ENCODE data around the gene ZHX3. TPM values are rescaled to one million over a fixed set of nuclear protein-coding genes. Genes with fewer than 3 reads are reported as not detected.

Gene ZHX3
- total RNA-seq, 1 experiment from 2014 or later: 9.6 TPM

- no peak for TF ChIP-seq ZNF532 (CRISPR knock-in tag; IDR thresholded peaks at IDR 0.05; ENCODE audit: borderline replicate concordance)
- TF ChIP-seq TEAD4 (CRISPR knock-in tag; IDR thresholded peaks at IDR 0.05): 0 out of 2 replicates have a peak, but pooled peaks have one; percentile 45
- TF ChIP-seq IRF2 (CRISPR knock-in tag; IDR thresholded peaks at IDR 0.05; ENCODE audit: borderline replicate concordance, low read depth): no peak
- peak; percentile 95 for TF ChIP-seq FOXP1 (CRISPR knock-in tag; IDR thresholded peaks at IDR 0.05; ENCODE audit: borderline replicate concordance)
- no peak for TF ChIP-seq NR1H2 (CRISPR knock-in tag; IDR thresholded peaks at IDR 0.05)
- no peak for TF ChIP-seq ELF4 (CRISPR knock-in tag; IDR thresholded peaks at IDR 0.05; ENCODE audit: low read depth)
- TF ChIP-seq ZMAT4 (CRISPR knock-in tag; IDR thresholded peaks at IDR 0.05): no peak
- peak; percentile 93 for TF ChIP-seq FOXP4 (CRISPR knock-in tag; IDR thresholded peaks at IDR 0.05)
- no peak for TF ChIP-seq FOXJ3 (CRISPR knock-in tag; IDR thresholded peaks at IDR 0.05; ENCODE audit: borderline replicate concordance)
- no peak for TF ChIP-seq ZNF263 (CRISPR knock-in tag; IDR thresholded peaks at IDR 0.05; ENCODE audit: low read depth)
- no peak for TF ChIP-seq ATF3 (CRISPR knock-in tag; conservative IDR thresholded peaks at IDR 0.05)
- peak; percentile 47; the same call in 1 of the 2 replicates for TF ChIP-seq USF1 (CRISPR knock-in tag; IDR thresholded peaks at IDR 0.05)
- no peak for TF ChIP-seq JUN (CRISPR knock-in tag; IDR thresholded peaks at IDR 0.05)
- TF ChIP-seq ERG (CRISPR knock-in tag; IDR thresholded peaks at IDR 0.05): no peak
- 0 out of 2 replicates have a peak, but pooled peaks have one; percentile 40 for TF ChIP-seq IRF1 (CRISPR knock-in tag; IDR thresholded peaks at IDR 0.05)
- peak; percentile 74; the same call in 1 of the 2 replicates for TF ChIP-seq ZBTB21 (CRISPR knock-in tag; IDR thresholded peaks at IDR 0.05; ENCODE audit: borderline replicate concordance)
- TF ChIP-seq STAT6 (CRISPR knock-in tag; conservative IDR thresholded peaks at IDR 0.05; ENCODE audit: low read depth): no peak
- TF ChIP-seq ZBTB43 (CRISPR knock-in tag; IDR thresholded peaks at IDR 0.05): peak; percentile 86
These were observed 22.4 kb upstream of the ZHX3 start (continued) for GRCh38 chr20:41339957-41340326.

Measured in WTC11 (cell line).